Measurements from ENCODE around the gene RCSD1. TPM values are rescaled to one million over a fixed set of nuclear protein-coding genes. Genes with fewer than 3 reads are reported as not detected.

The RCSD1 gene
- total RNA-seq, 2 experiments from 2014 or later = 42.3 to 44.6 TPM

GRCh38 chr1:167641786-167642500, 11.9 kb downstream of the RCSD1 start:
- intact Hi-C loops (cut with DNase I, micrococcal nuclease) = loop anchor here in 1 of 2 experiments (5.0 kb wide), 1 partner anchor 35 kb away; no protein-coding TSS in a partner anchor
- ChIA-PET CTCF (interaction anchor here (1.3 to 1.5 kb wide), 3 partner anchors 19 to 46 kb away, joined by 3 to 7 read pairs (median 3); no protein-coding TSS in a partner anchor), POLR2A (interaction anchor here (1.2 to 2.2 kb wide), 6 partner anchors 9 to 41 kb away, joined by 3 to 11 read pairs (median 5); no protein-coding TSS in a partner anchor)
- Mint-ChIP-seq H3K4me1 (ENCODE audit: low read depth) (peaks cover 90% of the 10 kb centered on the region), H3K27ac (peak overlapping the region; percentile 77), H3K27me3 (no peaks in the 10 kb centered on the region), H3K36me3 (ENCODE audit: low read depth) (peaks cover 87% of the 10 kb centered on the region), H3K4me3 (peak overlapping the region; percentile 1), H3K9me3 (no peaks in the 10 kb centered on the region)
- ATAC-seq (ENCODE audit: poor library complexity) (peak; percentile 27), DNase-seq (peak in 4 of 14 experiments; percentile 33 to 66 (median 54))
- no peak for TF ChIP-seq CTCF (IDR thresholded peaks at IDR 0.05)
- H3K4me1 ChIP-seq (ENCODE audit: insufficient read depth, low read length) = peaks cover 98% of the 10 kb centered on the region
- peak overlapping the region in 1 of 2 donors; percentile 50 for H3K27ac ChIP-seq (ENCODE audit: low read depth in 1 of 2, low read length in 2 of 2)
- no peak overlapping the region for H3K4me3 ChIP-seq (ENCODE audit: low read length)
- H3K36me3 ChIP-seq (ENCODE audit: insufficient read depth, low read length) = peaks cover 74% of the 10 kb centered on the region
- H3K9me3 ChIP-seq (ENCODE audit: control insufficient read depth in 1 of 2, insufficient read depth in 1 of 2, low read length in 2 of 2) = no peaks in the 10 kb centered on the region
- H3K27me3 ChIP-seq (ENCODE audit: control insufficient read depth in 1 of 2, insufficient read depth in 2 of 2, low read length in 2 of 2) = no peaks in the 10 kb centered on the region

GRCh38 chr1:167642501-167642826, 12.4 kb downstream of the RCSD1 start:
- POLR2A ChIA-PET = interaction anchor here (1.2 to 2.2 kb wide), 6 partner anchors 9 to 42 kb away, joined by 3 to 11 read pairs (median 5); no protein-coding TSS in a partner anchor
- H3K4me3 Mint-ChIP-seq = peak overlapping the region; percentile 1

GRCh38 chr1:167643441-167643840, 13.4 kb downstream of the RCSD1 start:
- POLR2A ChIA-PET = interaction anchor here (0.9 to 1.9 kb wide), 5 partner anchors 11 to 72 kb away, joined by 3 to 7 read pairs (median 4); no protein-coding TSS in a partner anchor
- H3K4me3 Mint-ChIP-seq = peak overlapping the region; percentile 49

More at GRCh38 chr1:167642501-167642826, 12.4 kb downstream of the RCSD1 start:
- intact Hi-C loops (cut with DNase I, micrococcal nuclease) = loop anchor here in 1 of 2 experiments (5.0 kb wide), 1 partner anchor 35 kb away; no protein-coding TSS in a partner anchor
- H3K36me3 Mint-ChIP-seq (ENCODE audit: low read depth) = peaks cover 82% of the 10 kb centered on the region
- TF ChIP-seq CTCF (IDR thresholded peaks at IDR 0.05) = no peak
- Histone ChIP-seq H3K27ac (ENCODE audit: low read depth in 1 of 2, low read length in 2 of 2) (no peak overlapping the region), H3K9me3 (ENCODE audit: control insufficient read depth in 1 of 2, insufficient read depth in 1 of 2, low read length in 2 of 2) (no peaks in the 10 kb centered on the region), H3K4me3 (ENCODE audit: low read length) (no peak overlapping the region), H3K36me3 (ENCODE audit: insufficient read depth, low read length) (peaks cover 74% of the 10 kb centered on the region), H3K27me3 (ENCODE audit: control insufficient read depth in 1 of 2, insufficient read depth in 2 of 2, low read length in 2 of 2) (no peaks in the 10 kb centered on the region), H3K4me1 (ENCODE audit: insufficient read depth, low read length) (peaks cover 98% of the 10 kb centered on the region)
- DNase-seq (no peak), ATAC-seq (ENCODE audit: poor library complexity) (no peak)
- H3K4me1 Mint-ChIP-seq (ENCODE audit: low read depth) = peaks cover 87% of the 10 kb centered on the region
- no peaks in the 10 kb centered on the region for H3K9me3 Mint-ChIP-seq
- H3K27me3 Mint-ChIP-seq = no peaks in the 10 kb centered on the region
- H3K27ac Mint-ChIP-seq = peak overlapping the region; percentile 77
- CTCF ChIA-PET = interaction anchor here (1.3 to 1.5 kb wide), 3 partner anchors 19 to 45 kb away, joined by 3 to 7 read pairs (median 3); no protein-coding TSS in a partner anchor

More at GRCh38 chr1:167643441-167643840, 13.4 kb downstream of the RCSD1 start:
- Histone ChIP-seq H3K27me3 (ENCODE audit: control insufficient read depth in 1 of 2, insufficient read depth in 2 of 2, low read length in 2 of 2) (no peaks in the 10 kb centered on the region), H3K4me1 (ENCODE audit: insufficient read depth, low read length) (peaks cover 93% of the 10 kb centered on the region), H3K9me3 (ENCODE audit: control insufficient read depth in 1 of 2, insufficient read depth in 1 of 2, low read length in 2 of 2) (no peaks in the 10 kb centered on the region), H3K36me3 (ENCODE audit: insufficient read depth, low read length) (peaks cover 72% of the 10 kb centered on the region), H3K27ac (ENCODE audit: low read depth in 1 of 2, low read length in 2 of 2) (no peak overlapping the region), H3K4me3 (ENCODE audit: low read length) (no peak overlapping the region)
- no peak for TF ChIP-seq CTCF (IDR thresholded peaks at IDR 0.05)
- intact Hi-C loops (cut with DNase I, micrococcal nuclease) = loop anchor here in 1 of 2 experiments (5.0 kb wide), 1 partner anchor 34 kb away; no protein-coding TSS in a partner anchor
- no peak for DNase-seq
- no peaks in the 10 kb centered on the region for H3K9me3 Mint-ChIP-seq
- H3K27me3 Mint-ChIP-seq = no peaks in the 10 kb centered on the region
- no peak for ATAC-seq (ENCODE audit: poor library complexity)
- CTCF ChIA-PET = interaction anchor here (1.2 to 1.4 kb wide), 2 partner anchors 9 to 18 kb away, joined by 3 read pairs; no protein-coding TSS in a partner anchor
- peak overlapping the region; percentile 80 for H3K27ac Mint-ChIP-seq
- H3K36me3 Mint-ChIP-seq (ENCODE audit: low read depth) = peaks cover 76% of the 10 kb centered on the region
- peaks cover 87% of the 10 kb centered on the region for H3K4me1 Mint-ChIP-seq (ENCODE audit: low read depth)

Measured in CD4-positive, alpha-beta T cell (primary cell).